Gastrocnemius medialis (tissue), 4 donors: ENCODE data around the gene LCAT.

Experiments used
- CTCF ChIP-seq, 5 experiments: fragments of 450-650 bp in 3 of 5; fragments of 200-600 bp in 2 of 5; sonication (generic) in 2 of 5; IDR thresholded peaks in 4 of 5; conservative IDR thresholded peaks in 1 of 5; 1 replicate in 4 of 5; 2 replicates in 1 of 5; pipeline ENCODE4 v1.5.1; 2016 to 2019; ENCODE audit warnings: antibody characterized with exemption in 5 of 5, mild to moderate bottlenecking in 3 of 5, moderate library complexity in 3 of 5
- POLR2A ChIP-seq, 2 donors: fragments of 450-650 bp; IDR thresholded peaks; one replicate each; pipeline ENCODE4 v1.6.1; 2017; ENCODE audit warnings: antibody characterized with exemption in 2 of 2, mild to moderate bottlenecking in 2 of 2, moderate library complexity in 2 of 2

DNA sequence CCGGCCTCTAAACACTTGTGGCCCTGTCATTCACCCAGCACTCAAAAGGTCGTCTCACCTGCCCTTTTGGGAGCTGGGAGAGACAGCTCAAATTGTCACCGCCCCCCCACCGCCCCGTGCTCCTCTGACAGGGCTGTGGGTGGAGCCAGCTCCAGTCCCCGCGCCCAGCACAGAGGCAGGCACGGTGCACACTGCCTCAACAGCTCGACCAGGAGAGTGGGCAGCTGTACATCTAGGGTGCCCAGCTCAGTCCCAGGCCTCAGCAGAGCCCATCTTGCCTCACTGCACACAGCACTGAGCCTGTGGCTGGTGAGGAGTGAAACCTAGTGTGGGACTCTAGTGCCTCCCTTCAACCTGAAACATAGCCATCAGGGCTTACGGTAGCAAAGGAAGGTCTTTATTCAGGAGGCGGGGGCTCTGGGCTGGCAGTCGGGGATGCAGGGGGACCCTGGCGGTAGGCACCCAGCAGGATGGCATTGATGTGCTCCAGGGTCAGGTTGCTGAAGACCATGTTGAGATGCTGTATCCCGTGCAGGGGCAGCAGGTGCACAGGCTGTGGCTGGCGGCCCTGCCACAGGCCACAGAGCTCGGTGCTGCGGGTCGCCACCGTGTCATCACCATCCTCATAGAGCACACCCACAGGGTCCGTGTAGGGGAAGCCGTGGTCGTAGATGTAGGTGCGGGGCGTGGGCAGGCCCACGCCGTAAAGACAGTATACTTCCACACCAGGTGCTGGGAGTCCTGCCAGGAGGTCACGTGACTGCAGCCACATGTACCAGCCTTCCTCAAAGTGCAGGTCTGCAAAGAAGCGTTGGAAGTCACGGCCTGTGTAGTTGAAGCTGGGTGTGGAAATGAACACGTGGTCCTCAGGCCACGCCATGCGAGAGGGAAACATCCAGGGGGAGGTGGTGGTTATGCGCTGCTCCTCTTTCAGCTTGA is 4.1 kb downstream of the LCAT start:
- no peak for TF ChIP-seq CTCF (IDR thresholded peaks at IDR 0.05 in 4 of 5, conservative IDR thresholded peaks at IDR 0.05 in 1 of 5)
- TF ChIP-seq POLR2A (IDR thresholded peaks at IDR 0.05) = no peak
